ENCODE data around the gene ZFPM1. TPM values are rescaled to one million over a fixed set of nuclear protein-coding genes. Genes with fewer than 3 reads are reported as not detected.
A peak's percentile ranks its signal among the peaks of the same experiment; 100 is the strongest.
"Not testable (repeated sequence)": the region's sequence is repeated elsewhere in the genome, so short reads cannot be mapped to it uniquely, and the experiment has no call there.

Gene ZFPM1
- total RNA-seq, 3 donors from 2014 or later (not counting 1 experiment from before 2014, with no cell fraction given) = 56.3 to 71.0 (median 64.6) TPM

- WGBS (ENCODE audit: insufficient coverage) = 95% methylated on average over 20 of the region's 20 CpGs
- Histone ChIP-seq H3K27me3 (ENCODE audit: control insufficient read depth, insufficient read depth, low read length) (no peaks in the 10 kb centered on the region), H3K36me3 (ENCODE audit: control insufficient read depth, insufficient read depth, low read length) (peaks cover 9% of the 10 kb centered on the region), H3K4me1 (ENCODE audit: control insufficient read depth, insufficient read depth, low read length) (peaks cover 9% of the 10 kb centered on the region), H3K4me3 (ENCODE audit: low read length) (no peak overlapping the region), H3K9me3 (ENCODE audit: control insufficient read depth, insufficient read depth, low read length) (no peaks in the 10 kb centered on the region), H3K27ac (ENCODE audit: low read length) (no peak overlapping the region)
- DNase-seq (no peak), ATAC-seq (no peak)
- no peaks in the 10 kb centered on the region for H3K27me3 Mint-ChIP-seq (ENCODE audit: low read depth in 2 of 2)
- peaks cover 0 to 11% of the 10 kb centered on the region in 2 donors for H3K9me3 Mint-ChIP-seq
- TF ChIP-seq CTCF (IDR thresholded peaks at IDR 0.05) = no peak
- intact Hi-C loops (cut with micrococcal nuclease) = no loop called here
- no peak overlapping the region for H3K4me3 Mint-ChIP-seq
- H3K4me1 Mint-ChIP-seq = peaks cover 5 to 72% of the 10 kb centered on the region in 2 donors
- H3K36me3 Mint-ChIP-seq = no peaks in the 10 kb centered on the region
- H3K27ac Mint-ChIP-seq = peak overlapping the region; percentile 36 to 40
Observed at GRCh38 chr16:88516601-88517061, 63.6 kb downstream of the ZFPM1 start.

GRCh38 chr16:88517208-88517774 is 64.2 kb downstream of the ZFPM1 start:
- H3K36me3 Mint-ChIP-seq; H3K4me3 ChIP-seq (ENCODE audit: low read length); H3K4me1 ChIP-seq (ENCODE audit: control insufficient read depth, insufficient read depth, low read length); H3K27ac Mint-ChIP-seq; DNase-seq; H3K27me3 ChIP-seq (ENCODE audit: control insufficient read depth, insufficient read depth, low read length); H3K36me3 ChIP-seq (ENCODE audit: control insufficient read depth, insufficient read depth, low read length); H3K9me3 ChIP-seq (ENCODE audit: control insufficient read depth, insufficient read depth, low read length); intact Hi-C loops (cut with micrococcal nuclease); ATAC-seq; H3K27me3 Mint-ChIP-seq (ENCODE audit: low read depth in 2 of 2); H3K4me3 Mint-ChIP-seq; H3K27ac ChIP-seq (ENCODE audit: low read length): not testable (repeated sequence)
- peaks cover 0 to 11% of the 10 kb centered on the region in 2 donors for H3K9me3 Mint-ChIP-seq
- 100% methylated on average over 1 of the region's 1 CpG for WGBS (ENCODE audit: insufficient coverage)
- peaks cover 5 to 71% of the 10 kb centered on the region in 2 donors for H3K4me1 Mint-ChIP-seq

GRCh38 chr16:88518411-88519111 is 65.5 kb downstream of the ZFPM1 start:
- H3K4me1 Mint-ChIP-seq = peaks cover 5 to 67% of the 10 kb centered on the region in 2 donors
- H3K4me3 ChIP-seq (ENCODE audit: low read length); H3K36me3 ChIP-seq (ENCODE audit: control insufficient read depth, insufficient read depth, low read length); H3K27me3 ChIP-seq (ENCODE audit: control insufficient read depth, insufficient read depth, low read length); H3K27ac ChIP-seq (ENCODE audit: low read length); ATAC-seq; DNase-seq; H3K27me3 Mint-ChIP-seq (ENCODE audit: low read depth in 2 of 2); H3K4me3 Mint-ChIP-seq; H3K36me3 Mint-ChIP-seq; H3K9me3 ChIP-seq (ENCODE audit: control insufficient read depth, insufficient read depth, low read length); intact Hi-C loops (cut with micrococcal nuclease); H3K4me1 ChIP-seq (ENCODE audit: control insufficient read depth, insufficient read depth, low read length): not testable (repeated sequence)
- 98% methylated on average over 4 of the region's 4 CpGs for WGBS (ENCODE audit: insufficient coverage)
- peaks cover 0 to 11% of the 10 kb centered on the region in 2 donors for H3K9me3 Mint-ChIP-seq
- H3K27ac Mint-ChIP-seq = peak overlapping the region in 1 of 2 donors; percentile 51

- DNase-seq (no peak), ATAC-seq (no peak)
- Histone ChIP-seq H3K4me1 (ENCODE audit: control insufficient read depth, insufficient read depth, low read length) (peaks cover 7% of the 10 kb centered on the region), H3K36me3 (ENCODE audit: control insufficient read depth, insufficient read depth, low read length) (peaks cover 7% of the 10 kb centered on the region), H3K27me3 (ENCODE audit: control insufficient read depth, insufficient read depth, low read length) (no peaks in the 10 kb centered on the region), H3K27ac (ENCODE audit: low read length) (no peak overlapping the region), H3K9me3 (ENCODE audit: control insufficient read depth, insufficient read depth, low read length) (no peaks in the 10 kb centered on the region), H3K4me3 (ENCODE audit: low read length) (no peak overlapping the region)
- TF ChIP-seq CTCF (IDR thresholded peaks at IDR 0.05) = no peak
- Mint-ChIP-seq H3K27ac (peak overlapping the region in 1 of 2 donors; percentile 51), H3K4me3 (no peak overlapping the region), H3K27me3 (ENCODE audit: low read depth in 2 of 2) (no peaks in the 10 kb centered on the region), H3K4me1 (peaks cover 5 to 60% of the 10 kb centered on the region in 2 donors), H3K36me3 (no peaks in the 10 kb centered on the region), H3K9me3 (peaks cover 0 to 11% of the 10 kb centered on the region in 2 donors)
- intact Hi-C loops (cut with micrococcal nuclease) = no loop called here
Observed at GRCh38 chr16:88519240-88519639, 66.2 kb downstream of the ZFPM1 start.

Measured in natural killer cell (primary cell).